Colonic mucosa (tissue), 4 donors: Measurements from ENCODE around the gene SKAP1. TPM values are rescaled to one million over a fixed set of nuclear protein-coding genes. Genes with fewer than 3 reads are reported as not detected.
A peak's percentile ranks its signal among the peaks of the same experiment; 100 is the strongest.
"Not testable (repeated sequence)": the region's sequence is repeated elsewhere in the genome, so short reads cannot be mapped to it uniquely, and the experiment has no call there.

Source experiments
- DNase-seq: peaks from one replicate; pipeline ENCODE4 v3.0.0-alpha.2; 2020
- H3K27ac ChIP-seq: fragments of 200-600 bp; one replicate; pipeline ENCODE4 v1.8.0; 2021
- H3K27me3 ChIP-seq: fragments of 200-600 bp; one replicate; pipeline ENCODE4 v1.8.0; 2021
- H3K36me3 ChIP-seq: fragments of 200-600 bp; one replicate; pipeline ENCODE4 v1.8.0; 2021
- H3K4me1 ChIP-seq: fragments of 200-600 bp; one replicate; pipeline ENCODE4 v1.8.0; 2021; ENCODE audit warnings: mild to moderate bottlenecking
- H3K4me3 ChIP-seq: fragments of 200-600 bp; one replicate; pipeline ENCODE4 v1.8.0; 2021
- H3K9ac ChIP-seq, 2 donors: one replicate each; pipeline ENCODE4 v1.7.0; 2013; ENCODE audit warnings: control low read depth in 2 of 2, low read depth in 2 of 2, low read length in 2 of 2
- H3K9me3 ChIP-seq: fragments of 200-600 bp; one replicate; pipeline ENCODE4 v1.8.0; 2021
- intact Hi-C: fragments of 100-400 bp; cut with DNase I; formaldehyde crosslinking; loops from one replicate; pipeline ENCODE4 v1.14.1; 2022
- total RNA-seq, 2 donors: library from RNA; stranded (reverse); fragmentation: NEBNext Ultra II Directional in 1 of 2; extraction: Animal tissue kit (Norgen Biotek cat#: 25700) in 1 of 2; gene quantifications; one replicate each; pipeline ENCODE4 v1.2.1, GENCODE V29; 2021
- TF ChIP-seq, protein P1 (sequence below): fragments of 200-600 bp; IDR thresholded peaks from one replicate; pipeline ENCODE4 v1.8.0; 2022; ENCODE audit warnings: antibody characterized with exemption, mild to moderate bottlenecking
- donor health status: healthy.
- donor health status: DM: no; HTN: no; CAD: no.
- donor health status: DM: no; HTN: no; CAD: no.

Gene SKAP1
- total RNA-seq, 2 donors from 2014 or later, result 1.2 to 2.1 TPM

GRCh38 chr17:48247603-48248002 is 182.4 kb downstream of the SKAP1 start:
- no peaks in the 10 kb centered on the region for H3K27me3 ChIP-seq
- no peak for DNase-seq

DNA sequence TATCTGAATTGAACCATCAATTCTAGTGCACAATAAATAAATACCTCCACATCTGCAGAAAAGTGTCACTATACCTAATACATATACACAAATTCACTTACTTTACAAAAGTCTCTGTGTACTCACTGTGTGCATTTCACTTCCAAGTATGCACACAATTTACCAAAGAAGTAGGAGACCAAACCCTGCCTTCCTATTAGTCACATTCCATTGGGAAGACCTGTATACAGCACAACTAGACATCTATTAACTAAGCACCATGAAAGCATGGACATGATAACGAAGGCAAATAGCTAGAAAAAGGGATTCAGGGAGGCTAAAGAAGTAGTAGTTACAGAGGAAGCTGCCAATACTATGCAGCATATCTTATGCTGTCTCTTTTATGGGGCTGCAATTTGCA is 183.0 kb downstream of the SKAP1 start:
- no peaks in the 10 kb centered on the region for H3K36me3 ChIP-seq
- H3K27ac ChIP-seq, result no peak overlapping the region
- intact Hi-C loops, result no loop called here
- no peaks in the 10 kb centered on the region for H3K4me1 ChIP-seq
- TF ChIP-seq, protein P1, sequence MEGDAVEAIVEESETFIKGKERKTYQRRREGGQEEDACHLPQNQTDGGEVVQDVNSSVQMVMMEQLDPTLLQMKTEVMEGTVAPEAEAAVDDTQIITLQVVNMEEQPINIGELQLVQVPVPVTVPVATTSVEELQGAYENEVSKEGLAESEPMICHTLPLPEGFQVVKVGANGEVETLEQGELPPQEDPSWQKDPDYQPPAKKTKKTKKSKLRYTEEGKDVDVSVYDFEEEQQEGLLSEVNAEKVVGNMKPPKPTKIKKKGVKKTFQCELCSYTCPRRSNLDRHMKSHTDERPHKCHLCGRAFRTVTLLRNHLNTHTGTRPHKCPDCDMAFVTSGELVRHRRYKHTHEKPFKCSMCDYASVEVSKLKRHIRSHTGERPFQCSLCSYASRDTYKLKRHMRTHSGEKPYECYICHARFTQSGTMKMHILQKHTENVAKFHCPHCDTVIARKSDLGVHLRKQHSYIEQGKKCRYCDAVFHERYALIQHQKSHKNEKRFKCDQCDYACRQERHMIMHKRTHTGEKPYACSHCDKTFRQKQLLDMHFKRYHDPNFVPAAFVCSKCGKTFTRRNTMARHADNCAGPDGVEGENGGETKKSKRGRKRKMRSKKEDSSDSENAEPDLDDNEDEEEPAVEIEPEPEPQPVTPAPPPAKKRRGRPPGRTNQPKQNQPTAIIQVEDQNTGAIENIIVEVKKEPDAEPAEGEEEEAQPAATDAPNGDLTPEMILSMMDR, result no peak
- no peaks in the 10 kb centered on the region for H3K27me3 ChIP-seq
- H3K9ac ChIP-seq, result no peak overlapping the region
- no peak for DNase-seq
- no peaks in the 10 kb centered on the region for H3K9me3 ChIP-seq
- no peak overlapping the region for H3K4me3 ChIP-seq

More at GRCh38 chr17:48247603-48248002, 182.4 kb downstream of the SKAP1 start:
- Histone ChIP-seq H3K4me3 (no peak overlapping the region), H3K36me3 (no peaks in the 10 kb centered on the region), H3K4me1 (no peaks in the 10 kb centered on the region), H3K9me3 (no peaks in the 10 kb centered on the region), H3K27ac (no peak overlapping the region), H3K9ac (no peak overlapping the region)
- intact Hi-C loops, result no loop called here
- TF ChIP-seq, protein P1, result no peak

DNA sequence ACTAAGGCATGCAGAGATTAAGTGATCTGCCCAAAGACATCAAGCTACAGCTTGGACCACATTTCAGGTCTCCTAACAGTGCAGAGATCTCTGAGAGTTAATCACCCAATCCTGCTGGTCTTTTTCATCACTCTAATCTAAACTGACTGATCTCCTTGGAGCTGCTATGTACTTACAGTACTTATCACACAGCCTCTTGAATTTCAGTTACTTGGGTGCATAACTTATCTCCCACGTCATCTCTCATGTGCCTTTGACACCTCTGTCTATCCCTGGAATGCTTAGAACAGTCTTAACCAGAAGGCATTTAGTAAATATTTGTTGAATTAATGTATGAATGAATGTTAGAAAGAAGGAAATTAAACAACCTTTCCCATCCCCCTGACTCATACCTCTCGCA is 183.4 kb downstream of the SKAP1 start:
- Histone ChIP-seq H3K4me1 (no peaks in the 10 kb centered on the region), H3K27ac (no peak overlapping the region), H3K9ac (no peak overlapping the region), H3K4me3 (no peak overlapping the region), H3K27me3 (no peaks in the 10 kb centered on the region), H3K9me3 (no peaks in the 10 kb centered on the region), H3K36me3 (no peaks in the 10 kb centered on the region)
- no peak for DNase-seq
- intact Hi-C loops, result no loop called here
- TF ChIP-seq, protein P1, result no peak

GRCh38 chr17:48245465-48246033 is 184.5 kb downstream of the SKAP1 start:
- H3K36me3 ChIP-seq, DNase-seq, H3K9ac ChIP-seq, H3K27ac ChIP-seq, H3K9me3 ChIP-seq, H3K27me3 ChIP-seq, H3K4me1 ChIP-seq, intact Hi-C loops, H3K4me3 ChIP-seq: not testable (repeated sequence)

- TF ChIP-seq, protein P1, result no peak
- Histone ChIP-seq H3K27me3 (no peaks in the 10 kb centered on the region), H3K36me3 (no peaks in the 10 kb centered on the region), H3K4me1 (no peaks in the 10 kb centered on the region), H3K4me3 (no peak overlapping the region), H3K9ac (no peak overlapping the region), H3K9me3 (no peaks in the 10 kb centered on the region), H3K27ac (peak overlapping the region; percentile 2)
- intact Hi-C loops, result no loop called here
- DNase-seq, result no peak
Observed at GRCh38 chr17:48244814-48245213, 185.2 kb downstream of the SKAP1 start.

GRCh38 chr17:48244121-48244711 is 185.8 kb downstream of the SKAP1 start:
- no peaks in the 10 kb centered on the region for H3K4me1 ChIP-seq
- H3K9ac ChIP-seq, result no peak overlapping the region
- intact Hi-C loops, result no loop called here
- H3K4me3 ChIP-seq, result no peak overlapping the region
- TF ChIP-seq, protein P1, result no peak
- peak; percentile 44 for DNase-seq
- no peaks in the 10 kb centered on the region for H3K36me3 ChIP-seq
- H3K27ac ChIP-seq, result peak overlapping the region; percentile 2
- H3K27me3 ChIP-seq, result no peaks in the 10 kb centered on the region
- H3K9me3 ChIP-seq, result no peaks in the 10 kb centered on the region
